Fibroblast of skin of right biceps (primary cell): ENCODE results near the gene TMEM87B.
"Not testable (repeated sequence)": the region's sequence is repeated elsewhere in the genome, so short reads cannot be mapped to it uniquely, and the experiment has no call there.

Experiments
- DNase-seq: peaks from one replicate; pipeline ENCODE4 v3.0.0-alpha.2; 2013

TMEM87B gene

DNA sequence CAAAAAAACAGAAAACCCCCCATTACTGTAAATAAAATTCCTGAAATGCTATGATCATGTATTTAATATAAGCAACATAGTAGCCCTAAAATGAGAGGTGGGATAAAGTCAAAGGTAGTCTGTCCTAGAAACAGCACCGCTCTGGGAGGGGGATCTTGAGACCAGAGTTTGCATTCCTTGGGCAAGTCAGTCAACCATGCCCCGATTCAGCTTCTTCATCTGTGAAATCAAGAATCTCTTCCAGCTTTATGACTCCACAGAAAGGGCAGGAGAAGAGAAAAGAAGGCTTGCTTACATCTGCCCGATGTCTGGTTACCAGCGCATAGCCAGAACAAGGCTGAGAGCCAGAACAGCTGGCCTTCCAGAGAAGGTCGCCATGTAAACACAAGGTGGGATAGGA, 81.0 kb downstream of the TMEM87B start:
- DNase-seq, result no peak

DNA sequence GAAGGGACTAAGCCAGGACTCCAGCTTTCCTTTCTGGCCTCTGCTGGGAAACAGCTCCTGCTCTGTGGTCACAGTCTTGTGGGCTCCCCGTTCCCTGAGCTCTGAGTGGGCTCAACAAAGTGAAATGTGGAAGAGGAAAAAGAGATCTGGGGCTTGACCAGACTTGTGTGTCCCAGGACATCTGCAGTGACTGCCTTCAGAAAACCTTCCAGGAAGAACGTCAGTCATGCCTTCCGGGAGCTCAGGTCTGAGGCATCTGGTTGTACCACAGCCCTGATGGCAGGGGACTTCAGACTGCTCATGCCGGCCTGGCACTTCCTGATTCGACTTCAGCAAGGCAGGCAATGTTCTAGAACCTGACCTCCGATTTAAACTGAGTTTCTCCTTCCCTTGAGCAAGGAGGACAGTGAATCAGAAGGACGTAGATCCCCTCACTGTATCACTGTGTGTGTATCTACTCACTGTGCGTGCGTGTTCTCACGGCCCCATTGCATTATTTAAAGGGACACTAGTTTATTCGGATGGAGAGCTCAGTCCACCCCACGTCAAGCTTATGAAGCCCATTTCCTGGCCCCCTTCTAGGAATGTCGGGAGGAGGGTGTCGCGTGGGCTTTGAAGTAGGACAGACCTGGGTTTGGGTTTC, 82.6 kb downstream of the TMEM87B start:
- peak; percentile 10 for DNase-seq

- DNase-seq, result peak; percentile 10
These were observed 83.3 kb downstream of the TMEM87B start, which contains the start of gene FBLN7 for GRCh38 chr2:112138159-112139032. FBLN7 (plus strand) TSS chr2:112138385; CDS start chr2:112138656, 271 bp downstream.

GRCh38 chr2:112139033-112139614, 84.1 kb downstream of the TMEM87B start:
- DNase-seq, result not testable (repeated sequence)

- not testable (repeated sequence) for DNase-seq
These were observed 84.7 kb downstream of the TMEM87B start for GRCh38 chr2:112139661-112140204.

- no peak for DNase-seq
These were observed 85.2 kb downstream of the TMEM87B start for GRCh38 chr2:112140205-112140802.

DNA sequence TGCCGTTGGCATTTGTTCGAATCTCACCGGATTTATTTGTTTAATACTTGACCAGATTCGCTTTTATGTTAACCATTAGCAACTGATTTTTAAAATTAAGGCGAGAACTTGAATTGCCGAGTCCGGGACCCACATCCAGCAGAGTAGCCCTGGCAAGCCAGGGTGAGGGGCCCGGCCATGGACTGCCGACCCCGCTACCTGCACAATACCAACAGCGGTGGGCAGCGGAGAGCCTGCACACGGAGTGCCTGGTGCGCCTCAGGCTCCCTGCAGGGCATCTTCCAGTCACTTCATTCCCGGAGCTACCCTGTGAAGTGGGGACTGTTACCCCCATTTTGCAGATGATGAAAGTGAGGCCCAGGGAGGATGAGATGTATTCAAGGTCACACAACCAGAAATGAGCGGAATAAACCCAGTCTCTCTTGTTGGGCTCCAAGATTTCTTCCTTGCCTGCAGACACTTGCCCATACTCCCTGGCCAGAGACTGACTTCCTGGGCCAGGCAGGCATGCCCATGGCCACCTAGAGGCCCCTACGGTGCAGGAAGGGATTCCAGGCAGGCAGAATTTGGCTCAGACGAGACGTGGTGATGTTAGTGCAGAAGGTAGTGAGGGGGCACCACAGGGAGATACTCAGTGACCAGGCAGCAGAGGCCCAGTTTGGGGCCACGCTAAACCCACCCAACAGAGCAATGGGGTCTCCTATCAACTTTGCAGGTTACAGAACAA, 86.0 kb downstream of the TMEM87B start:
- no peak for DNase-seq

GRCh38 chr2:112141626-112142007, 86.5 kb downstream of the TMEM87B start:
- DNase-seq, result no peak

- DNase-seq, result no peak
These were observed 87.5 kb downstream of the TMEM87B start for GRCh38 chr2:112142525-112143078.

DNA sequence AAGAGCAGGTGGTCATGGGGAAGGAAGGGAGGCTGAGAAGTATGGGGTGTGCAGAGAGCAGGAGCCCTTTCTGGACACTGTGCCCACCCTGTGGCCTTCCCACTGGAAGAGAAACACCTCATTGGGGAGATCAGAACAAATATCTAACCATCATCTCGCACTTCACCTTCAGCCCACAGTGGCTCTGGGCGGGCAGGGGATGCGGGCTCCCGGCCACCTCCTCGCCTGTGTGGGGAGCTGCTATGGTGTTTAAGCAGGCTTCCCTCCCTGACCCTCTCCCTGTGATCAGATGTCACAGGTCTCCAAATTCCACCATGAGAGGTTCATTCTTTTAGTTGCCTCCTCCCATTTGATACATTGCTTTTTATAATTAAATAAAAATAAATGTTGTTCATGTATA, 88.1 kb downstream of the TMEM87B start:
- no peak for DNase-seq

DNA sequence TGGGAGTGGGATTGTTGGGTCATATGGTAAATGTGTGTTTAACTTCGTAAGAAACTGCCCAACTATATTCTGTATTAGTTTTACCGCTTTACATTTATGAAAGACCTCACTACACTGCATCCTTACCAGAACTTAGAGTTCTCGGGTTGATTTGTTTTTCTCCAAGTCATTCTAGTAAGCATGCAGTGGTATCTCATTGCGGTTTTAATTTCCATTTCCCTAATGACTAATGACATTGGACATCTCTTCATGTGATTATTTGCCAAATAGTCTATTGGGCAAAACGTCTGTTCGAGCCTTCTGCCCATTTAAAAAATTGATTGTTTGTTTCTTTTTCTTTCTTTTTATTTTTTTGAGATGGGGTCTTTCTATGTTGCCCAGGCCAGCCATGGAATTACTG, 89.9 kb downstream of the TMEM87B start:
- no peak for DNase-seq

- DNase-seq, result no peak
These were observed 92.5 kb downstream of the TMEM87B start for GRCh38 chr2:112147382-112148168.

- no peak for DNase-seq
These were observed 93.4 kb downstream of the TMEM87B start for GRCh38 chr2:112148477-112148876.

- DNase-seq, result no peak
These were observed 94.1 kb downstream of the TMEM87B start for GRCh38 chr2:112149194-112149593.

DNA sequence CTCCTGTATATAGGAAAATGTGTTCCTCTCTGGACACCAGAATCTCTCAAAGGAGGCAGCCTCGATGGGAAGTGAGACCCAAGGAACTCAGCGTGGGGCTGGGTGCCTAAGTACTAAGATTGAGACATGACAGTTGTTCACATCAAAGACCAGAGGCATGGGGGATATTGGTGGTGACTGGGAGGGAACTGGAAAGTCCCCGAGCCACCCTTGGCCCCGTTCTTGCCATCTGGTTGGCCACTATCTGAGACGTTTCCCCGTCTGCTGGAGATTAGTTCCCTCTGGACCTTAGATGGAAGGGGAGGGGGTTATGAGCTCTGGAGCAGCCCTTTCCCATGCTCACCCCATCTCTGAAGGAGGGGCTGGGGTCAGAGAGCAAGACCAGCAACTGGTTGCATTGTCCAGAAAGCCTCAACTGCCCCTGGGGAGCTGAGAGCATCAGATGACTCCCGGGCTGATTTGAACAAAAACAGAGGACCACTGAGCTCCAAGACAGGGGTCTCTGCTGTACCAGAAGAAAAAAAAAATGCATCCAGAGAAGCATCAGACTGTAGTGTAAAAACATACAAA, 94.9 kb downstream of the TMEM87B start:
- DNase-seq, result no peak

GRCh38 chr2:112150447-112150846, 95.4 kb downstream of the TMEM87B start:
- peak; percentile 93 for DNase-seq

GRCh38 chr2:112150851-112151250, 95.8 kb downstream of the TMEM87B start:
- no peak for DNase-seq

DNA sequence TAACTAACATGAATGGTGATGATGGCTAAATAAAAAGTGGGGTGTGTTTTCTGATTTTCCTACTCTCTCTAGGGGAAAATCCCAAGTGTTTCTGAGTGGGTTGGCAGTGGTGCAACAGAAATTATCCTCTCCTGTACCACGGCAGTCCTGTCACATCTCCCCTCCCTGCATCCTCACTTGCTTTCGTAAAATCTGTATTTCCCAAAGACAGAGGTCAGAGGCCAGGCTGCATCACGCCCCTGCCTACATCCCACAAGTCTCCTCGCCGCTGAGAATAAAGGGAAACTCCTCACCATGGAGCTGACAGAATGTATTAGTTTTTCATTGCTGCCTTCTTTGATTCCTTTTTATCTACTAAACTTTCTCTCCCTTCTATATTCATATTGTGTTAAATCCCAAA, 96.2 kb downstream of the TMEM87B start:
- DNase-seq, result no peak

- DNase-seq, result no peak
These were observed 96.8 kb downstream of the TMEM87B start for GRCh38 chr2:112151701-112152440.
